Islet of Langerhans (tissue), 1 donor: ENCODE results near the gene TBC1D19.
"Not testable (repeated sequence)": the region's sequence is repeated elsewhere in the genome, so short reads cannot be mapped to it uniquely, and the experiment has no call there.

Experiments used
- FAIRE-seq: peaks from one replicate; lab custom pipeline; 2011; peaks lifted over from hg19 to GRCh38; lab: Jason Lieb, UNC

TBC1D19 gene

GRCh38 chr4:26583865-26584652 lies at the start of gene TBC1D19:
Gene TBC1D19 (plus strand): TSS chr4:26584084. CDS start chr4:26584194, 110 bp downstream.
- FAIRE-seq = no peak

GRCh38 chr4:26542991-26543390 lies 40.9 kb upstream of the TBC1D19 start:
- FAIRE-seq = no peak

GRCh38 chr4:26544421-26544820 lies 39.5 kb upstream of the TBC1D19 start:
- FAIRE-seq = no peak

- FAIRE-seq = not testable (repeated sequence)
These were observed 35.5 kb upstream of the TBC1D19 start for GRCh38 chr4:26548379-26548778.

- FAIRE-seq = no peak
These were observed 26.7 kb upstream of the TBC1D19 start for GRCh38 chr4:26557164-26557563.

- FAIRE-seq = no peak
These were observed 25.6 kb upstream of the TBC1D19 start for GRCh38 chr4:26558166-26558895.

- FAIRE-seq = no peak
These were observed 17.8 kb upstream of the TBC1D19 start for GRCh38 chr4:26566133-26566532.

GRCh38 chr4:26568446-26568994 lies 15.4 kb upstream of the TBC1D19 start:
- no peak for FAIRE-seq

- no peak for FAIRE-seq
These were observed 13.3 kb upstream of the TBC1D19 start for GRCh38 chr4:26570596-26570995.

- FAIRE-seq = no peak
These were observed 10.5 kb upstream of the TBC1D19 start for GRCh38 chr4:26573389-26573794.

- FAIRE-seq = no peak
These were observed 9.3 kb upstream of the TBC1D19 start for GRCh38 chr4:26574563-26574962.

- no peak for FAIRE-seq
These were observed 7.6 kb upstream of the TBC1D19 start for GRCh38 chr4:26576231-26576739.

- no peak for FAIRE-seq
These were observed 6.8 kb upstream of the TBC1D19 start for GRCh38 chr4:26577066-26577465.

GRCh38 chr4:26579169-26579568 lies 4.7 kb upstream of the TBC1D19 start:
- FAIRE-seq = no peak

GRCh38 chr4:26581341-26581740 lies 2.5 kb upstream of the TBC1D19 start:
- not testable (repeated sequence) for FAIRE-seq

- peak; percentile 97 for FAIRE-seq
These were observed 383 bp upstream of the TBC1D19 start for GRCh38 chr4:26583538-26583864.

- no peak for FAIRE-seq
These were observed 841 bp downstream of the TBC1D19 start for GRCh38 chr4:26584725-26585124.

GRCh38 chr4:26589705-26590104 lies 5.8 kb downstream of the TBC1D19 start:
- FAIRE-seq = no peak

GRCh38 chr4:26590639-26591038 lies 6.8 kb downstream of the TBC1D19 start:
- peak; percentile 30 for FAIRE-seq

- not testable (repeated sequence) for FAIRE-seq
These were observed 9.7 kb downstream of the TBC1D19 start for GRCh38 chr4:26593557-26593956.

- FAIRE-seq = no peak
These were observed 10.5 kb downstream of the TBC1D19 start for GRCh38 chr4:26594371-26594770.

- no peak for FAIRE-seq
These were observed 10.9 kb downstream of the TBC1D19 start for GRCh38 chr4:26594778-26595177.

GRCh38 chr4:26596843-26597242 lies 13.0 kb downstream of the TBC1D19 start:
- FAIRE-seq = peak; percentile 55
